ENCODE data around the gene ABHD6. TPM values are rescaled to one million over a fixed set of nuclear protein-coding genes. Genes with fewer than 3 reads are reported as not detected.

The ABHD6 gene
- total and polyA plus RNA-seq, 9 of the 15 experiments (the other 6 are each of a cell fraction or from before 2014, with no cell fraction given) = 0.53 to 3.6 (median 2.5) TPM

- TF ChIP-seq PCBP1 (IDR thresholded peaks at IDR 0.05; ENCODE audit: low read depth, low read length, poor library complexity, severe bottlenecking) (no peak), RB1 (IDR thresholded peaks at IDR 0.05; ENCODE audit: low read depth) (peak; percentile 40; the same call in 1 of the 2 replicates), CTCF (IDR thresholded peaks at IDR 0.05 in 2 of 3, conservative IDR thresholded peaks at IDR 0.05 in 1 of 3; ENCODE audit: insufficient read depth in 2 of 3, low read depth in 1 of 3, low read length in 3 of 3) (peak; percentile 23 to 42 (median 38); a peak in 4 of 6 replicates), REST (IDR thresholded peaks at IDR 0.05; ENCODE audit: borderline replicate concordance) (peak; percentile 61; the same call in 1 of the 2 replicates), REST (CRISPR knock-in tag; IDR thresholded peaks at IDR 0.05; ENCODE audit: low read depth) (no peak), XRCC3 (IDR thresholded peaks at IDR 0.05) (no peak), TRIM25 (IDR thresholded peaks at IDR 0.05; ENCODE audit: borderline replicate concordance) (peak; percentile 92; the same call in 1 of the 2 replicates), MNT (conservative IDR thresholded peaks at IDR 0.05) (0 out of 4 replicates have a peak, but pooled peaks of 1 of the 2 experiments have one; percentile 45), VEZF1 (CRISPR knock-in tag; IDR thresholded peaks at IDR 0.05) (peak; percentile 84), E2F3 (CRISPR knock-in tag; IDR thresholded peaks at IDR 0.05) (no peak), HDAC1 (IDR thresholded peaks at IDR 0.05) (0 out of 4 replicates have a peak, but pooled peaks of 1 of the 2 experiments have one; percentile 21)
Observed at GRCh38 chr3:58237238-58237940, at the start of gene ABHD6 (continued).

All from K562 (cell line).